Measurements from ENCODE around the gene MYPOP.
"Not testable (repeated sequence)": the region's sequence is repeated elsewhere in the genome, so short reads cannot be mapped to it uniquely, and the experiment has no call there.

MYPOP gene

DNA sequence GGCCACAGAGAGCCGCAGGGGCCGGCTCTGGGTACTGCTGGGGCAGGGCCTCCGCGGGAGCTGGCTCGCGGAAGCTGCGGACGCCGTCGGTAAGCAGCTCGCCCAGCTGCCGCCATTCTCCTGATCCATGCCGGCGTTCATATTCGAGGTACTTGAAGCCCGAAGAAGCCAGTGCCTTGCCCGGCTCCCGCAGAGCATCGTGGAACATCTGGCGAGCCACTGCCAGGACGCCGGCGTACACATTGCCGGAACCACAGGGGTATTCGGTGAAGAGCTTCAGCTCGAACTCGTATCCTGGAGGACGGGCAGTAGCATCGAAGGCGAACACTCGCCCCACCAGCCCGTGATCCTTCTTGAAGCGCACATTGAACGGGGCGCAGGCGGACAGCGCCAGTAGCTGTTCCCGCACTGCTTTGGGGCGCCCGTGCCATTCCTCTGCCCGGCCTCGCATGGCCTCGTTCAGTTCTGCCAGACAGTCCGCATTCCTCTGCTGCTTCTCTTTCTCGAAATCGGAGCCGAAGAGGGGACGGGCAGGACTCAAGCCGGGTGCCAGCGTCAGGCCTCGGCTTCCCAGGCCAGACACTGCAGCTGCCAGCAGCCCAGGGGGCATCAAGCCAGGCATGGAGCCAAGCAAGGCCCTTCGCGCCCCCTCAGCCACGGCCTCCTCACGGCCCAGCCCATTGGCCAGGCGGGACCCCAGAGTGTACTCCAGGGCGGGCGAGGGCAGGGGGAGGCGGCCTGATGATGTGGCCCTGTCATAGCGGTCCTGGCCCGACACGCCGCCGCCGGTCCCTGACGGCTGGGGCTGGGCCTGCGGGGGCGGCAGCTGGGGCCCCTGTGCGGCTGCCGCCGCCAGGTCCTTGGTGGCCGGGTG is 17.5 kb downstream of the MYPOP start:
- DNase-seq, result peak in 5 of 58 donors; percentile 6 to 32 (median 18)

DNA sequence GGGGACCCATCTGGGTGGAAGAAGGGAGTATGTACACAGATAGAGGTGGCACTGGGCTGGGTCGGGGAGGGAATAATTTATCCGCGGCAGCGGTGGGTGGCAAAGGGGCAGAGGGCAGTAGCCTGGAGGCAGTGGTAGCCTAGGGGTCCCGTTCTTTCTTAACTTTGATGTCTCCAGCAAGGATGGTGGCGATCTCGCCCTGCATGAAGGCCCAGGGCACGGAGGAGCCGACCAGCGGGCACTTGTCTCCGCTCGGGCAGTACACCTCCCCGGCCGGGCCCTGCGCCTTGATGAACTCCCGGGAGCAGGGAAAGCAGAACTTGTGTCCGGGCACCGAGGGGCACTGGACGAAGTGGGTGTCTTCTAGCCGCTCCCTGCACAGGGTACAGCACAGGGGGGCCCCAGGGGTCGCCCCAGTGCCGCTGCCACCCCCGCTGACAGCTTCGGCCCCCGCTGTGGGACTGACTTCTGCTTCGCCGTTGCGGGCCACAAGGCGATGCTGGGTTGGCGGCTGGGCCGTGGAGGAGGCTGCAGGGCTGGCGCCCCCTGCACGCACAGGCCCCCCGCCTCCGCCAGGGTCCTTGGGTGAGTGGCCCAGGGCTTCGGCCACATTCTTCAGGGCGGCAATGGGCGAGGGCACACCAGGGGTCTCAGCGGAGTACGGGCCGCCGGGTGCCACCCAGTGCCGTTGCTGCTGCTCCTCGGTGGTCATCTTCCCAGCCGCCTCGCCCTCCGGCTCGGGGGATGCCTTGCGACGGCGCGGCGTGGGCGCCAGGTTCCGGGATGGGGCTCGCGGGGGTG is 18.3 kb downstream of the MYPOP start:
- no peak for DNase-seq

DNA sequence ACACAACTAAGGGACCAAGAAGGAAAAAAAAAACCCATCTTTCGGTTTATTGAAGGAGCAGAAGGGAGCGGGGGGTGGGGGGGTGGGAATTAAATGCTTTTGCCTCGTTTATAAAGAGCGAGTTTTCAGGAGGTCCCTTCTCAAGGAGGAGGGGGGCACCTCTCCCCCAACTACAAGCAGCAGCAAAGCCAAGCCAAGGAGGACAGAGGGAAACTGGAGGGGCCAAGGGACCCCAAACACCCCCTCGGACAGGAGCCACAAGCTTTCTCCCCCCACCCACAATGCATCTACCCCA is 18.9 kb downstream of the MYPOP start:
- DNase-seq, result no peak

DNA sequence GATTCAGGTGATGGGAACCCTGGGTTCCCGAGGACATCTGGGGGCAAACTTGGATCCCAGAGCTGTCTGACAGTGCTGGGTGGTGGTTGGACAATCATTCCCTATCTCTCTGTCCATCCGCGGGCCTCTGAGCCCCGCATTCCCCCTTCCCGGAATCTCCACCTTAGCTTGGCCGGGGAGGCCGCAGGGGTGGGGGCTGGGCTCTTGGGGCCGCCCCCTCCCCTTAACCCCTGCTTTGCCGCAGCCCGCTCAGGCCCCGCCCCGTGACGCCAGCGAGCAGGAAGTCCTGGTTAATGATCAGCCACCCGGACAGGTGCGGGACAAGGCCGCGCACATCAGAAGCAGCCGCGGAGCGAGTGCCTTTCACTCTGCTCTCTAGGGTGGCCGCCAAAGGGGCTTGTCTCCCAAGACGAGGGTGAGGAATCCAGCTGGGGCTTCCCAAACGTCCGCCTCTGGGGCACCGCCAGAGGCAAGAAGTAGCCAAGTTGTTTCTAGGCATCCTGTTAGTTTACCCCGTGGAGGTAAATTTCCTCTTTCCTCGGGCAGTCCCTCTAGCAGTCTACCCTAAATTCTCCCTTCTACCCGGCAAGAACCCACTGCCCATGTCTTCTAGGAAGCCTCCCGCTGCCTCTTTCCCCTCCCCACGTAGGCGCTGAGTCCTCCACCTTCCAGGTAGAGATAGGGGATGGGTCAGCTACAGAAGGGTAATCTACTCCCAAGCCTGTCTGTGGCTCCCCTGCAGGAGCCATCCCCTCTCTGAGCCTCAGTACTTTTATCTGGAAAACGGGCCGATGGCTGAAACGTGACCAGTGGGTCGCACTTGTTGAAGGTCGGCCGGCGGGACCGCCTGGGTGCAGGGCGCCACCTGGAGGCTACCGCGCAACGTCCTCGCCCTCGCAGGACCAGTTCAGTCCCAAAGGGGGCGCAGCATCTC is 19.5 kb downstream of the MYPOP start:
- peak in 36 of 58 donors; percentile 2 to 64 (median 28) for DNase-seq

DNA sequence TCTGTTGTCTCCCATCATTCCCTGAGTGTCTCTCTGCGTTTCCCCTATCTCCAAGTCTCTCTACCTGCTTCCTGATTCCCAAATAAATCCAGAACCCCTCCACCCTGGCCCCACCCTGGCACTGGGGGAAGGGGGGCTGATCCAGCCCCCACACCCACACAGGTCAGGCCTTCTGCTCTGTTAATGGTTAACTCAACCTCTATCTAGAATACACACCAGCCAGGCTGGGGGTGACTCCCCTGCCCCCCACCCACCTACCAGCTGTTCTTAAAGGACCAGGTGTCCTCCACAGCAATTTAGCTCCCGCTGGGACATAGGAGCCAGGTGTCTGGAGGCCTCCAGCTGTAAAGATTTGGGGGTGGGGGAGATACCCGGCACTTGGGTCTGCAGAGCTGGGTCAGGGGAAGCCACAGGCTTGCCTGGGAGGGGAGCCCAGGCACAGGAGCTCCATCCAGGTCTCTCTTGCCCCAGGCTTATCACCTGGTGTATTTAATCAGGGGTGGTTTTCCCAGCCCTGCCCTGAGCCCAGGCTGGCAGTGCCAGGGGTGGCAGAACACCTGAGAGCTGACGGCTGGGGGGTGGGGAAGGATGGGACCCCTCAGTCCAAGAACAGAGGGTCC is 20.4 kb downstream of the MYPOP start:
- no peak for DNase-seq

DNA sequence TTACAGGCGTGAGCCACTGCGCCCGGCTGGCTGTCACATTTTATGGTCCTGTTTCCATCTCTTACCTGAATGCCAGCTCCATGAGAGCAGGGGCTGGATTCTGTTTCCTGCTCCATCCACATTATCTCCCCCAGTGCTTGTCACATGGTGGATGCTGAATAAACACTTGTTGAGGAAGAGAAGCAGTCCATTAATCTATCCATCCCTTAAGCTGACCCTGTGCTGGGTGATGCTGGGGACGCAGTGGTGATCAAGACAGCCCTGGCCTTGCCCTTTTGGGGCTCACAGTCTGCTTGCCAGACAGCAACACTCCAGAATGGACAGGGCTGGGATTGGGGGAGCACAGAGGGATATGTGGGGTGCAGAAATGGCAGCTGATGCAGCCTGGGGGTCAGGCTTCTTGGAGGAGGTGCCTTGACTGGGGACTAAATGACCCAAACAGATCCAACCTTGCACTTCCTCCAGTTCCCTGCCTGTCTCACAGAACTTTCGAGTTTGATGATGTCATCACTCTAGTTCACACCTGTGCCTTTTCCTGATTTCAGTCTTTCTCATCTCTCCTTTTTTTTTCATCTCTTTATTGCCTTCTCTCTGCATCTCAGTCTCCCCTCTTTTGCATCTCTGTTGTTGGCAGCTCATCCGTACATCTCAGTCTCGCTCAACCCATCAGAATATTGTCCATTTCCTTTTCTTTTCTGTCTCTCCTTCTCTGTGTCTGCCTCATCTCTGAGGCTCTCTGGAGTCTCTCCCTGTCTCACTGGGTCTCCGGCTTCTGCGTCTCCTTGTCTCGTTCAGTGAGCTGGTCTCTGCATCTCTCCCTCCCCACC is 21.1 kb downstream of the MYPOP start:
- DNase-seq, result no peak

DNA sequence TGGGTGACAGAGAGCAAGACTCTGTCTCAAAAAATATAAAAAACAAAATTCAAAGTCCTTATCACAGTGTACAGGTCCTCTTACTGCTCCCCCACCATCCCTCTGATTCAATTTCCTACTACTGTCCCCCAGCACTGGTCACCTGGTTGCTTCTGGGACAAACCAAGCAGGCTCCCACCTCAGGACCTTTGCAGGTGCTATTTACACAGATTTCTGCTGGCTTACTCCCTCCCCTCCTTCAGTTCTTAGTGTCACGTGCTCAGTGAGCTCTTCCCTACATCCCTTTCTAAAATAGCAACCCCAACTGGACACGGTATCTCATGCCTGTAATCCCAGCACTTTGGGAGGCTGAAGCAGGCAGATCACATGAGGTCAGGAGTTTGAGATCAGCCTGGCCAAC is 22.4 kb downstream of the MYPOP start:
- DNase-seq, result no peak

DNA sequence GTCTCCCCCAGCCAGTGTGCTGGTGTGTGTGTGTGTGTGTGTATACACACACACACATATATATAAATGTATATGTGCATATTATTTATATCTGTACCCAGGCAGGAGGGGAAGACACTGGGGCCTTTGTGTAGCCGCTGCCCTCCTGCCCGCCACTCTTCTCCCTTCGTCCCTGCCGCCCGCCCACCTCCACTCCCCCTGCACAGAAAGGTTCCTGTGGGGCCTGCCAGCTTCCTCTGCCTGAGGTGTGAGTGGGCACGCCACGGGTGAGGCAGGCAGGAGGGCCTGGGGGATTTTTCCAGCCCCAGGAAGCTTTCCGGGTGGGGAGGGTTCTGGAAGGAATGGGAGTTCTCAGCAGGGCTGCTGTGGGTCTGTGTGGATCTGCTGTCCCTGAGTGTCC is 23.4 kb downstream of the MYPOP start:
- no peak for DNase-seq

DNA sequence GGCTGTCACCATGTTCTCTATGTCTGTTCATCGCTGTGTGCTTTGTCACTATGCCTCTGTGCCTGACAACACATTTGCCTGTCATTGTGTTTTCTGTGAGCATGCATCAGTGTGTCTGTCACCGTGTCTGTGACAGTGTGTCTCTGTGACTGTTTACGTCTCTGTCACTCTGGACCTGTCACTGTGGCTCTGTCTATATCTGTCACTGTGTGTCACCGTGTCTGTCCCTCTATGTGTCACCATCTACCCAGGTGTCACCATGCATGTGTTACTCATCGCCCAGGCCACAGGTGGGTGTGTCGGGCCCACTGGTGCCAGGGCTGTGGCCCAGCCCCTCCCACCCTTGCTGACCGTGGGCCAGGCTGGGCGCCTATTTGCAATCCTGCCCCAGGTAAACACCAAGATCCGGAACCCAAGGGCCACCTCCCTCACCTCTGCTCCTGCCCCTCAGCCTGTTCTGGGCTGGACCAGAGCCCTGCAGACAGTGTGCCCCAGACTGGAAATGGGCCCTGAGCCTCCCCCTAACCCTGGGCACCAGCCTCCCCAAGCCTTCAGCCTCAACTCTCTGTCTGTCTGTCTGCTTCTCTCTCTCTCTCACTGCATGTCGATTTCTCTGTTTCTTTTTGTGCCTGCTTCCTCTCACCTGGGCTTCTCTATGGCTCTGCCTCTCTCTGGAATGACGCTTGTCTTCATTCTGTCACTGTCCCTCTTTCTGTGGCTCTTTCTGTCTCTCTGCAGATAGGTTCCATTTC is 24.2 kb downstream of the MYPOP start:
- DNase-seq, result no peak

DNA sequence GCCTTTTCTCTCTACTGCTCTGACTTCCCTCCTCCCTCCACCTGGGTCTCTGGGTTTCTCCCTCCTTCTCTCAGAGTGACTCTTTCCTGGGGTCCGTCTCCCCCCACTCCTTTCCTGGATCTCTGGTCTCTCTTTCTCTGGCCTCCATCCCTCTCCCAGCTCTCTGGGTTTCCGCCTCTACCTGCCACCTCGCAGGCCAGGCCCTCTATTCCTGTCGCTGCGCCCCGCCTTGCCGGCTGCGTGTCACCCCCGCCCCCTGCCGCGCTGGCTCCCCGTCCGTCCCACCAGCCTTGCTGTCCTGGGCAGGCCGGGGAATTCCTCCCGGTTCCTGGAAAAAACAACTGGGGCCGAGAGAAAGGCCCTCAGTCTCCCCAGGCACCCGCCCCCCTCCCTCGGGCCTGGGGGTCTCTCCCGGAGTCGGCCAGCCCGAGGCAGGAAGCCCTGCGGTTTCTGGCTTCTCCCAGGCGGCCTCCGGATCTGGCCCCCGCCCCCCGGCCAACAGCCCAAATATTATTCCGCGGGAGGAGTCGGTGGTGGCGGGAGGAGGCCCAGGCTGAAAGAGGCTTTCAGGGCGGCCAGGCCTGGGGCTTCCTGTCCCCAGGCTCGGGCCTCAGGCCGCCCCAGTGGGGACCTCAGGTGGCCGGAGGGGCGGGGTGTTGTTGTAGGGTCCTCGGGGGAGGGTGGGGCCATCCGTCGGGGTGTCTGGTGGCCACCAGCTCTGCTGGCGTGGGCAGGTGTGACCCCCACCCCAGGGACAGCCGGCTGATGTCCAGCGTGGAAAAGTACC is 25.8 kb downstream of the MYPOP start:
- no peak for DNase-seq

DNA sequence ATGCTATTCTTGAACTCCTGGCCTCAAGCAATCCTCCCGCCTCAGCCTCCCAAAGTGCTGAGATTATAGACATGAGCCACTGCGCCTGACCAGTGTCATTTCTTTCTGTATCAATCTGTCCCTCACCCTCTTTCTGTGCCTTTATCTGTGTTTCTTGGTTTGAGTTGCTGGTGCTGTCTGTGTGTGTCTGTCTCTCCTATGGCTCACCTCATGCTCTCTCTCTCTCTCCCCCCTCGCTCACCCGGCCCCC is 26.3 kb downstream of the MYPOP start:
- DNase-seq, result no peak

DNA sequence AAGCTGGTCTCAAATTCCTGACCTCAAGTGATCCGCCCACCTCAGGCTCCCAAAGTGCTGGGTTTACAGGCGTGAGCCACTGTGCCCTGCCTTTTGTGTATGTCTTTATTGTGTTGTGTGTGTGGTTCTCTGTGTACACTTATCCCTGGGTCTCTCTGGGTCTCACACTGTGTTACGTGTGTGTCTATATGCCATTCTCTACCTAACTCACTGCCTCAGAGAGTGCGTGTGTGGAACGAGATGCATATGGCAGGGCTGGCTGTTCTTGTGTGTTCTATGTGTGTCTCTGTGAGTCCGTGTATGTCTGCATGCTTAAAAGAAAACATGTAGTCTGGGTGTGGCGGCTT is 27.8 kb downstream of the MYPOP start:
- no peak for DNase-seq

DNA sequence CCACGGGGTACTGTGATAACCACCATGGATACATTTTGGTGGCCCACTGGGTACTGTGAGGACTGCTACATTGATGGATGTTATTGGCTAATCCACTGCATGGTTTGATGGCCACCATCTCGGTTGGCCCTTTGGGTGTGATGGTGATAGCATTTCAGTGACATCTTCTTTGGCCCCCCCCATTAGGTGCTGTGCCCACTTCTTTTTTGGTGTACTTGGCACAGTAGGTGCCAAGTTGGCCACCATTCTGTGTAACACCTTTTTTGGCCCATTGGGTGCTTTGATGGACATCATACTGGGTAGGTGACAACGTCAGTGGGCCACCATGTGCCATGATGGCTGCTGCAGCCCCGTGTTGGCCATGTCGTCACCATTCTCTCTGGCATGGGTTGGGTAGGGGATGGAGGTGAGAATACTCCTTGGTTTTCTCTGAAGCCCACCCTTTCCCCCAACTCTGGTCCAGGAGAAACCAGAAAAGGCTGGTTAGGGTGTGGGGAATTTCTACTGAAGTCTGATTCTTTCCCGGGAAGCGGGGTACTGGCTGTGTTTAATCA is 29.1 kb downstream of the MYPOP start:
- no peak for DNase-seq

DNA sequence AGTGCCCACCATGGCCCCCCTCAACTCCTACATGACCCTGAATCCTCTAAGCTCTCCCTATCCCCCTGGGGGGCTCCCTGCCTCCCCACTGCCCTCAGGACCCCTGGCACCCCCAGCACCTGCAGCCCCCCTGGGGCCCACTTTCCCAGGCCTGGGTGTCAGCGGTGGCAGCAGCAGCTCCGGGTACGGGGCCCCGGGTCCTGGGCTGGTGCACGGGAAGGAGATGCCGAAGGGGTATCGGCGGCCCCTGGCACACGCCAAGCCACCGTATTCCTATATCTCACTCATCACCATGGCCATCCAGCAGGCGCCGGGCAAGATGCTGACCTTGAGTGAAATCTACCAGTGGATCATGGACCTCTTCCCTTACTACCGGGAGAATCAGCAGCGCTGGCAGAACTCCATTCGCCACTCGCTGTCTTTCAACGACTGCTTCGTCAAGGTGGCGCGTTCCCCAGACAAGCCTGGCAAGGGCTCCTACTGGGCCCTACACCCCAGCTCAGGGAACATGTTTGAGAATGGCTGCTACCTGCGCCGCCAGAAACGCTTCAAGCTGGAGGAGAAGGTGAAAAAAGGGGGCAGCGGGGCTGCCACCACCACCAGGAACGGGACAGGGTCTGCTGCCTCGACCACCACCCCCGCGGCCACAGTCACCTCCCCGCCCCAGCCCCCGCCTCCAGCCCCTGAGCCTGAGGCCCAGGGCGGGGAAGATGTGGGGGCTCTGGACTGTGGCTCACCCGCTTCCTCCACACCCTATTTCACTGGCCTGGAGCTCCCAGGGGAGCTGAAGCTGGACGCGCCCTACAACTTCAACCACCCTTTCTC is 30.1 kb downstream of the MYPOP start:
- DNase-seq, result no peak

DNA sequence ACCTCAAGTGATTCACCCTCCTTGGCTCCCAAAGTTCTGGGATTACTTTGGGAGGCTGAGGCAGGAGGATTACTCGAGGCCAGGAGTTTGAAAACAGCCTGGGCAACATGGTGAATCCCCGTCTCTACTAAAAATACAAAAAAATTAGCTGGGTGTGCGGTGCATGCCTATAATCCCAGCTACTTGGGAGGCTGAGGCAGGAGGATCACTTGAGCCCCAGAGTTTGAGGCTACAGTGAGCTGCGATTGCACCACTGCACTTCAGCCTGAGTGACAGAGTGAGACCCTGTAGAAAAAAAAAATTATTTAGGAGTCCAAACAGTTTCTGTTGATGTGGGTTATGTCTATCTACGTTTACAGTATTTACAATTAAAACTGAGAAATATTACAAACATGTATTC is 31.6 kb downstream of the MYPOP start:
- DNase-seq, result no peak

DNA sequence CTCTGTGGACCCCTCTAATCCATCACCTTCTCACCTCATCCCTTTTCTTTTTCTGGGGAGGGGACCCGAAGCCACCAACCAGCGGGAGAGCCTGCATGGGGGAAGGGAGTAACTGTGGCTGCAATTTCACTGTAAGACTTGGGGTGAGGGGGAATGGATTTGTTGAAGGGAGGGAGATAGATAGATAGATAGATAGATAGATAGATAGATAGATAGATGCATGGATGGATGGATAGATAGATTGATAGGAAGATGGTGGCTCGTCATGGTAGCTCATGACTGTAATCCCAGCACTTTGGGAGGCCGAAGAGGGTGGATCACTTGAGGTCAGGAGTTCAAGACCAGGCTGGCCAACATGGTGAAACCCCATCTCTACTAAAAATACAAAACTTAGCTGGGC is 35.2 kb downstream of the MYPOP start:
- DNase-seq, result not testable (repeated sequence)

DNA sequence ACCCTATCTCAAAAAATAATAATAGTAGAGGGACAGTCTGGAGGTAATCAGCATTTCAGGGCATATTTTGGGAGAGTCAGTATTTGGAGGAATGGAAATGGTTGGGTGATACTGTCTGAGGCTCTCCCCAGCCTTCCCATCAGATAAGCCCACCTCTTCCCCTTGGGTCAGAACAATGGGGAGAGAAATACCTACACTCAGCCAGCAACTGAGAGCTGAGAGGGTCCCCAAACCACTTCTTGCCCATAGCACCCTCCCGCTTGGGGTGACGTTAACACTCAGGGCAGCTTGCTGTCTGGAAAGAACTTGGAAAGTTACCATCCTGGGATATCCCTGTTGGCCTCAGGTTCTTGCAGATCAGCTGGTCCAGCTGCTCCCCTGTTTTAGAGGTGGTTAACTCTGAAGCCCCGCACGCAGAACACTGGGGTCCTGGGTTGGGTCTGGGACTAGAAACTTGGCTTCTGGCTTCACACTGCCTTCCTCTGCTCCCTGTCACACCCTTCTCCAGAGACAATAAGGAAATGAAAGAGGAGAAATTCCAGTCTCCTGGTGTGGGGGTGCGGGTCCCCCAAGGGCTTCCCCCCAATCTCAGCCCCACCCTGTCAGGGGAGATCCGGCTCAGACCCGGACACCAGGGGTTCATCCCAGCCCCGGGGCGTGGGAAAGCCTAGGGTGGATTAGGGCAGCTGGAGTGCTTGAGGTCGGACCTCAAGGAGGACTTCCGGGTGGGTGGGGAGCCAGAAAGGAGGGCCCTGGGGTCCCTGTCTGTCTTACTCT is 35.8 kb downstream of the MYPOP start:
- no peak for DNase-seq

Data from anterior cingulate cortex (tissue), 58 donors.